ENCODE data around the gene LATS2.

GRCh38 chr13:20964904-20965303, 96.5 kb downstream of the LATS2 start:
- TF ChIP-seq, protein P1, sequence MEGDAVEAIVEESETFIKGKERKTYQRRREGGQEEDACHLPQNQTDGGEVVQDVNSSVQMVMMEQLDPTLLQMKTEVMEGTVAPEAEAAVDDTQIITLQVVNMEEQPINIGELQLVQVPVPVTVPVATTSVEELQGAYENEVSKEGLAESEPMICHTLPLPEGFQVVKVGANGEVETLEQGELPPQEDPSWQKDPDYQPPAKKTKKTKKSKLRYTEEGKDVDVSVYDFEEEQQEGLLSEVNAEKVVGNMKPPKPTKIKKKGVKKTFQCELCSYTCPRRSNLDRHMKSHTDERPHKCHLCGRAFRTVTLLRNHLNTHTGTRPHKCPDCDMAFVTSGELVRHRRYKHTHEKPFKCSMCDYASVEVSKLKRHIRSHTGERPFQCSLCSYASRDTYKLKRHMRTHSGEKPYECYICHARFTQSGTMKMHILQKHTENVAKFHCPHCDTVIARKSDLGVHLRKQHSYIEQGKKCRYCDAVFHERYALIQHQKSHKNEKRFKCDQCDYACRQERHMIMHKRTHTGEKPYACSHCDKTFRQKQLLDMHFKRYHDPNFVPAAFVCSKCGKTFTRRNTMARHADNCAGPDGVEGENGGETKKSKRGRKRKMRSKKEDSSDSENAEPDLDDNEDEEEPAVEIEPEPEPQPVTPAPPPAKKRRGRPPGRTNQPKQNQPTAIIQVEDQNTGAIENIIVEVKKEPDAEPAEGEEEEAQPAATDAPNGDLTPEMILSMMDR (IDR thresholded peaks at IDR 0.05), result no peak
- TF ChIP-seq POLR2A (IDR thresholded peaks at IDR 0.05), result no peak

Data from Peyer's patch (tissue), 4 donors.